Right forelimb (tissue), 1 donor: Measurements from ENCODE around the gene ADSS2.
"Not testable (repeated sequence)": the region's sequence is repeated elsewhere in the genome, so short reads cannot be mapped to it uniquely, and the experiment has no call there.

Experiments
- DNase-seq: peaks from one replicate; pipeline ENCODE4 v3.0.0-alpha.2; 2018

ADSS2 gene

DNA sequence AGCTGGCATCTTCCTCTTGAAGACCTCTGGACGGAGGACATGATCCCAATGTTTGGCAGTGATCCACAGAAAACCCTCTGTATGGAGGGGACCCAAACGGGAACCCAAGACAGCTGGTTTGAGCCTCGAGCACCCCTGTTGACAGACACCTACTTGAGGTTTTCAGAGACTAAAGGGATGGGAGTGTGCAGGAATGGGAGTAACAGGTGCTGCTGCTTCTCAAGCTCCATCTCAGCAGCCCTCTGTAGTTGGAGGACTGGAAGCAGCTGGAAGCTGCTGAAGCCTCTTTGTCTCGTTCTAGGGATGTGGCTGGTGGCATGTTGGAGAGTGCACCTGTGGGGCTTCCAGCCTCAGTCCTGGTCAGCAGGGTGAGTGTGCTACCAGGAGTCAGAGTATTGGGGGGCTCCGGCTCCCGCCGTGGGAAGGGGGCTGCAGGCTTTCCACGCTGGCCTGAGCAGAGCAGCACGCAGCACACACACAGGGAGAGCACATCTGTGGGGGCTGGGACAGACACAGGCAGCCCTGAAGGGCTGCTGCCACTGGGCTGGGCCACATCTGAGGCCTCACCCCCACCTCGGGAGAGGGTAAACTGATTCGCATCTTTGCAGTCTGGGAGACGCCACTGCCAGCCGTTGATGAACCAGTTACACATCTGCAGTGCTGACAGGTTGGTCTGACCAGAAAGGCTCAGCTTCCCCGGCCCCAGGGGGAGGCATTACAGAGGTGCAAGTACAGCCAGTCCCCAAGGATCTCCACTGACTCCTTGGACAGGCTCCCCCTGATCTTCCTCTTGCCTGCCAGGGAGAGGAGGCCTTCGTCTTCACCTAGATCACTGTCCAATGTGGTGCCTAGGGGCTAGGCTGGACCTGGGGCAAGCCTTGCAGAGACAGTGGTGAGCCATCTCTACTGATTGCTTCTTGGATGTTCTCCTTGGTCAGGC lies 56.6 kb downstream of the ADSS2 start:
- no peak for DNase-seq

DNA sequence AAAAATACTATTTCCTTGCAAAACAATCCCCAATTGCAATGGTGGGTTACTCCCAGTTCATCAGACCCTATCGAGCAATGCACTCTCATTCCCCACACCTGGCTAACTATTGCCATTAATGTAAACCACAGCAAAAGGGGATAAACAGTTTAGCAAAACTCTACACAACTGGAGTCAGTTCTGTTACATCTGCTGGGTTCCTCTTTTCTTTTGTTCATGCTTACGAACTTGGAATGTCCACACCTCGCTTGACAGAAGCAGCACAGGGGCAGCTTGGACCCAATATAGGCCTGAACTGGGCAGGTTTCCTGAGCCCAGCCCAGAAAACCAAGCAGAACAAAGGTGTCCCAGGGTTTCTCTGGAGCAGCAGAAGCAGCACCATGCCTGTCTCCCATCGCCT lies 57.4 kb downstream of the ADSS2 start:
- DNase-seq, result no peak

GRCh38 chr1:244393604-244394176 lies 58.0 kb downstream of the ADSS2 start:
- no peak for DNase-seq

GRCh38 chr1:244391761-244392160 lies 59.9 kb downstream of the ADSS2 start:
- no peak for DNase-seq

DNA sequence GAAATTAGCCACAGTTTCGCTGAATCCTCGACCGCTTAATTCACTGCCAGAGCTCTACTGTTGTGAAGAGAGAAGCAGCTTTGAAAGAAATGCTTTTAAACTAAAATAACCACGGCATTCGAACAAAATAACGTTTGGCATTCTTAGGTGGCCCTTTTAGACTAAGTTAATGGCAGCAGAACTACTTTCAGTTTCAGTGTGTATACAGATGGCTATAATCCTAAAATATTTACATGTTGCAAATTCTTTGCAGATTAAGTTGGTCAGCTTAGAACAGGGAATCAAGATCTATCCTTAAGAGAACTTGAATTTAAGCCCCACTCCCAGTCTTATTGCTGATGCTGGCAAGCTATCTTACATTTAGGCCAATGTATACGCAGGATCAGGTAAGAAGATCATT lies 62.7 kb downstream of the ADSS2 start:
- DNase-seq, result no peak

GRCh38 chr1:244387415-244387814 lies 64.3 kb downstream of the ADSS2 start:
- no peak for DNase-seq

DNA sequence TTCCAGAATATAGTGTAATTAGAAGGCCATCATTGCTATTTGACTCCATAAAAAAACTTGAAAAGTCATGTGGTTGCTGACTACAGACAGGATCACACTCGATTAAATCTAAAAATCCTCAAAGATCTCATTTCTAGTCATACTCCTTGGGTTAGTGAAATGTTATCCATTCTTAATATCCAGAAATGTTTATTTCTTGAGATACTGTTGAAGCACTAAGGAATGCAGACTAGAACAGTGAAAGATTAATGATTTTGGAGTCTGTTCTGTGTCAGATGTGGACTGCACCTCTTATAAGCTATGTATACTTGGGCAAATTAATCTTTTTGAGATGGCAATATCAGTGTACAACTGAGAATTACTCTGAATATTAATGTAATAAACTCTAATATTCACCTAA lies 65.1 kb downstream of the ADSS2 start:
- DNase-seq, result no peak

DNA sequence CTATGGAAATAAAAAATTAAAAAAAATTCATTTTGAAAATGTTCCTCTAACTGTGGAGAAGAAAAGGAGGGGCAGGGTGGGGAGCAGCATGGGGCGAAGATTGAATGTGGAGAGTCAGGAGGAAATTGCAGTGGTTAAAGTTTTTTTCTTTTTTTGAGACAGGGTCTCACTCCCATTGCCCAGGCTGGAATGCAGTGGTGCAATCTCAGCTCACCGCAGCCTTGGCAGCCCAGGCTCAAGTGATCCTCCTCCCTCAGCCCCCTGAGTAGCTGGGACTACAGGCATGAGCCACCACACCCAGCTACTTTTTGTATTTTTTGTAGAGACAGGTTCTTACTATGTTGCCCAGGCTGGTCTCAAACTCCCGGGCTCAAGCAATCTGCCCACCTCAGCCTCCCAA lies 67.6 kb downstream of the ADSS2 start:
- no peak for DNase-seq

- no peak for DNase-seq
Measured at GRCh38 chr1:244383278-244383884, 68.3 kb downstream of the ADSS2 start.

- no peak for DNase-seq
Measured at GRCh38 chr1:244381878-244382565, 69.7 kb downstream of the ADSS2 start.

DNA sequence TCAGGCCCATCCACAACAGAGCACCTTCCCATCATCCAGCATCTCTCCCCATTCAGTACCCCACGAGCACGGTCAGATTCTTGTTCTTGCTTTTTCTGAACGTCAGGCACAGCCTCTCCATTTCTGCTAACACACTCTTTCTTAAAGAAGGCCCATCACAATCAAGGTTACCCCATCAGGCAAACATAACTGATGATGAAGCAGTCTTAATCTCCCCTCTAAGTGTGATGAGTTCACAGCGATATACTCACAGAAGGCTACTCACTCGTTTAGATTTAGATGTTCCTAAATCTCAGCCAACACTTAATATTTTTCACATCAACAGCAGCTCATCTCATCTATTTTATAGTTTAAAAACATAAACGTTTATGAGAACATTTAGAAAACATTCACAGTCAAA lies 75.6 kb downstream of the ADSS2 start:
- DNase-seq, result no peak

- DNase-seq, result no peak
Measured at GRCh38 chr1:244375051-244375450, 76.7 kb downstream of the ADSS2 start.

DNA sequence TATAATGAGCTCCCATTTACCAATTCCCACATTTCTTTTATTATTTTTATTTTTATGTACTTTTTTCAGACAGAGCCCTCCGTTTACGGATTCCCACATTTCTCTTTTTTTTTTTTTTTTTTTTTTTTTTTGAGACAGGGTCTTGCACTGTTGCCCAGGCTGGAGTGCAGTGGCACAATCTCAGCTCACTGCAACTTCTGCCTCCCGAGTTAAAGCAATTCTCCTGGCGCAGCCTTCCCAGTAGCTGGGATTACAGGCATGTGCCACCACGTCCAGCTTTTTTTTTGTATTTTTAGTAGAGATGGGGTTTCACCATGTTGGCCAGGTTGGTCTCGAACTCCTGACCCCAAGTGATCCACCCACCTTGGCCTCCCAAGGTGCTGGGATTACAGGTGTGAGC lies 77.2 kb downstream of the ADSS2 start:
- not testable (repeated sequence) for DNase-seq

DNA sequence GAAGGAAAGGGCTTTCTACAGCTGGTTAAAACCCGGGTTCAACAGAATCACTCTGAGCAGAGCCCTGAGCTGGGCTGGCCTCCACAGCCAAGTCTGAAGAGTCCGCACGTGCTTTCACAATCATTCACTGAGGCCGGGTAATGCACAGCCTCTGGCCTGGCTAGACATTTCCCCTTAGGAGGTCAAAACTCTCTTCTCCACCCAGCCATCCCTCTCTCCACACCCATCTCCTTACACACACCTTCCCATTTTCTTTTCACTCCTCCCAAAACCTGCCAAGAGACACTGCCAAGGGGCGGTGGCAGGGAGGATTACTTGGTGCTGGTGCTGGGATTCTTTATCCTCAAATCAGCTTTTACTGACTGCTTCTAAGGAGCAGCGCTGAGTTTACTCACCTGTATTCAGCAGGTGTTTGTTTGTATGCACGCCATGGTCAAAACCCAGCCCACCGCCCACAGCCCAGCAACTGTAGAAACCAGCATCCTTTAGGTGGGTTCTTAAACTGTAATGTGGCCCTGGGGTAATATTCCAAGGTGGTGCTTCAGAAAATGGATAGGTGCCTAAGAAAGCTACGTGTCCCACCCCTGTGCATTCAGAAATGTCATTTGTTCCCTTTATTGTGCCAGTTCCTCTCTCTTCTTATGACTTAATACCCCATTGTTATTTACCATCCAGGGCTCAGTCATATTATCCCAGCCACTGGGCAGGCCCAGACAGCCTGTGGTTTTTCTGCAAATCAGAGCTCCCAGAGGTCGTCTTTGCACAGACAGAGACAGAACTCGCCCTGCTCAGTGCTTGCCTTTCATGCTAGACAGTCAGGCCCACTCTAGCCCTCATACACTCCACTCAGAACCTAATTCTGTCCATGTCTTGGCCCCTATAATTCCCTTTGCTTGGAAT lies 80.2 kb downstream of the ADSS2 start:
- no peak for DNase-seq

GRCh38 chr1:244370060-244370637 lies 81.6 kb downstream of the ADSS2 start:
- DNase-seq, result no peak

DNA sequence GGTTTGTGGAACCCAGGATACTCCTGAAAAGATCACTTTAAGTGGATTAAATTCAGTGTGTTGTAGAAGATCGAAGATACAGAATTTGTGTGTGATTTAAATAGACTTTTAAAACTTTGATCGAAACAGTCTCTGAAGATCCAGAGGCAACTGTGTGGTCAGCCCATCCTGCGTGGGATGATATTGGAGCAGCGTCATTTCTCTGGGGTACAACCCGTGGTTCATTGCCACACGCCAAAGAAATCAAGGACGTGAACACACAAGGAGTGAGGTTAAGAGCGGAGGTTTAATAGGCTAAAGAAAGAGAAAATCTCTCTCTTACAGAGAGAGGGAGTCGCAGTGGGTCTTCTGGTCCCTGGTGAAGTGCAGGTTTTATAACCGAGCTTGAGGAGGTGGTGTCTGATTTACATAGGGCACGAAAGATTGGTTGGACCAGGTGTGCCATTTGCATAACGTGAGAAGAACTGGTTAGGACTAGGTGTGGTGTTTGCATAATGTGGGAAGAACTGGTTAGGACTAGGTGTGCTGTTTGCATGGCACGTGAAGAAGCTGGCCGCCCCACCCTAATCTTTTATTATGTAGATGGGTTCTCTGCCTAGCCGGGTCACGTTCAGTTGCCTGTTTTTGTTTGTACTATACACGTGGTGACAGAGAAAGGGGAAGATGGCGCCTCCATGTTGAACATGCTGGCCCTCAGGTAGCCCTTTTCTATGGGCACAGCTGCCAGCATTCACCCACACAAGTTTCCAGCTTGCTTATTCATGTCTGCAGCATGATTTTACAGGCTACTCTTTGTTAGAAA lies 82.3 kb downstream of the ADSS2 start:
- DNase-seq, result no peak

GRCh38 chr1:244368279-244368678 lies 83.4 kb downstream of the ADSS2 start:
- DNase-seq, result no peak

- no peak for DNase-seq
Measured at GRCh38 chr1:244367399-244368114, 84.2 kb downstream of the ADSS2 start.

DNA sequence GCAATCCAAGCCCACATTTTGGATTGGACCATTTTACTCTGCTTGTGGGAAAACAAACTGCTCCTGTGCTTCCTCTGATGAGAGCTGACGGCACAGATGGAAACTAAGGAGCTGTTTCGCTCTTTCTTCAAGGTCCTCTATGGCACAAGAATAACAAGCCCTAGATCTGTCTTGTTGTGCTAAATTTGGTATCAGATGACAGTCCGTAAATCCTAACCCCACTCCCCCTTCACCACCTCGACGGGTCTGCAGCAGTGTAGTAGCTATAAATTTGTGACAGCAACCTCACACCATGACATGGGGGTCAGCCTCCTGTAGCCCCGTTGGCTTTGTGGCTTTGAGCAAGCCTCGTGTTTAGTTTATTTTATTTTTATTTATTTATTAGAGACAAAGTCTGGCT lies 85.9 kb downstream of the ADSS2 start:
- DNase-seq, result no peak

GRCh38 chr1:244365262-244365661 lies 86.4 kb downstream of the ADSS2 start:
- DNase-seq, result not testable (repeated sequence)
